HG03066 (cell line): ENCODE results near the gene TERT.

Experiments
- ATAC-seq: cut with Tn5 transposase; IDR thresholded peaks from one replicate; pipeline ENCODE4 v1.9.1; 2021; ENCODE audit warnings: low read depth; ENCODE audit not compliant: unreplicated experiment

TERT gene

DNA sequence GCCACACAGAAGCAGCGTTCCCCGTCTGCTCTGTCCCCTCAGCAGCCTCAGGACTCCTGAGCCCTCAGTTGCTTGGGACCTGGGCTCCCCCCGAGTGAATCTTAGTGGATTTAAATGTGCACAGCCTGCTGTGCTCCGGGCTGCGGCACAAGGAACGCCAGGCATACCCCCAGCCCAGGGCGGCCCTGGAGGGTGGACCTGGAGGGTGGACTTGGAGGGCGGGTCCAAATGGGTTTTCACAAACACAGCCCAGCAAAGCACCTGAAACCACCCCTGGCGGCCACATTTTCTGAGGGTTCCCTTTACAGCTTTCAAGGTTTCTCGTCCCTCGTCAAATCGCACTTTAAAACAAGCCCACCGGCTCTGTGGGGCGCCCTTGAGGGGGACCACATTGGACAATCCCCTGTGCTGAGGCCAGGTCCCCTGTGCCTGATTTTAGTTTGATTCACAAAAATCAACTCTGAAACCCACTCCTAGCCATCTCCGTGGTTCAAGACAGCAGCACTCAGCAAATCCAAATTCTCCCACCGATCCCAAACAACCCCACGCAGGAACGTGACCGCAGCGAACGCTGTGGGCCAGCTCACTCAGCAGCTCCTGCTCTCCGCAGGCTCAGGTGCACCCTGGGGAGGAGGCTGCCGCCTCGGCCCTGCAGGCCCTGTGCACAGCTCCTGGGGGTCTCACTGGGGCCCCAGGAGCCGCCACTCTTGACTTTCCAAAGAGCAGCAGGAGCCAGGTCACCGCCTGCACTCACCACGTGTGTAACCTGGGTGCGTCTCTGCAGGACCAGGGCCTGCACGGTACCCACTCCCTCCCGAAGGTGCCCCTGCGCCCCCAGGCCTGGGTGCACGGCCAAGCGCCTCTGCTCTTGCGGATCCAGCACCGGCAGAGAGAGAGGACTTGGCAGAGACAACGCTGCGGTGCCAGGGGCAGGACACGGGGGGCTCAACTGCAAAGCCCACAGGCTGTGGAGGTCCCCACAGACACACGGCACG is 29.1 kb downstream of the TERT start:
- no peak for ATAC-seq

DNA sequence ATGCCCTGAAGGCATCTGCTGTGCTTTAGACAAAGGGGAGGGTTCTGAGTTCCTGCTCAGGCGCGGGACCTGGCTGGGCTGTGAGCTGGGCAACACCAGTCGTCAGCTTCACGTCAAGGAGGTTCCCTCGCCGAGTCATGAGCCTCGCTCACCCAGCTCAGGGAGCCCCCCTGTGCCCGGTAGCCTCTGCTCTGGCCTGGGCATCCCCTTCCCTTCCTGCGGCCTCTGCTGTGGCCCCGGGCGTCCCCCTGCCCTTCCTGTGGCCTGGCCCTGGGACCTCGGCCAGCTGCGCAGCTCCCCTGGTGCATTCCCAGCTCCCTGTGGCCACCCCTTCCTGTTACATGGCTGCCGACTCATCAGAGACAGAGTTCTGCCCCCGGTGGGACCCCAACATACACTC is 29.8 kb downstream of the TERT start:
- no peak for ATAC-seq

DNA sequence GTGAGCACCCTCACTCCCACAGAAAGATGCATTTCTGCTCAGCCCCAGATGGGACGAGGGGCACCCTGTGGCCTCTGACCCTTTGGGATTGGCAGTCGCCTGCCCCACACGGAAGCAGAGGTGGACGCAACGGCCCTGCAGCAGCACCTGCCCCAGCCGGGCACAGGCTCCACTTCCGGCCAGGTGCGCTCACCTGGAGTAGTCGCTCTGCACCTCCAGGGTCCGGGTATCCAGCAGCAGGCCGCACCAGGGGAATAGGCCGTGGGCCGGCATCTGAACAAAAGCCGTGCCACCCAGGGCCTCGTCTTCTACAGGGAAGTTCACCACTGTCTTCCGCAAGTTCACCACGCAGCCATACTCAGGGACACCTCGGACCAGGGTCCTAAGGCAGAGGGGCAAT is 30.7 kb downstream of the TERT start:
- ATAC-seq = no peak

DNA sequence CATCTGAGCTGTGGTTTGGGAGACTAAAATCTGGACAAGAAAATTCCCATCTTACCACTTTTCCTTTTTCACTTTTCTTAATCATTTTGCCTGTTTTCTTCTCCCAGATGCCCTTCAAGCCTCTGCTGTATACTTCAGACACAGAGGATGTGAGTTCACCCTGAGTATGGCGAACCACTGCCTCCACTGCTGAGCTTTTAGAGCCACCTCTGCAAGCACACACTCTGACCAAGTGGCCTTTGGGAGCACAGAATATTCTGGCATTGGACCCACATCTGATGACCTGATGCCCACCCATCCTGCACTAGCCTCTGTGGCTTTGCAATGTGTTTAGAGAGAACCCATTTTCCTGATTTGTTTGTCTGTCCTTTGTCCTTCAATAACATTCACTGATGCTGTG is 32.5 kb downstream of the TERT start:
- ATAC-seq = no peak

DNA sequence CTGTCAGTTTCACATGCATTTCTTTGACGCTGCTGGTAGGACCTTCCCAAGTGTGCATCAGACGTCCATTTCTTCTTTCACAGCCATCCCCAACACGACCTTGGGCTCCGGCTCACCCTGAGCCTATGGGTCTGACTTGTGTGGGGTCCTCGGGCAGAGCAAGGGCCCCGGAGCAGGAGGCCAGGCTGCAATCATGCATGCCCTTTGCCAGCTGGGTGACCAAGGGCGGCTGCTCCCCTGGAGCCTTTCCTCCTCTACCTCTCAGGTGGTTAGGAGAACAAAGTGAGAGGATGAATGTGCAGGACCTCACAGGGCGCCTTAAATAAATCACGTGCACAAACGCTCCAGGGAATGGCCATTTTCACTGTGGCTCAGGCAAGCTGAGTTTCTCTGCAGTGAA is 33.2 kb downstream of the TERT start:
- ATAC-seq = no peak

DNA sequence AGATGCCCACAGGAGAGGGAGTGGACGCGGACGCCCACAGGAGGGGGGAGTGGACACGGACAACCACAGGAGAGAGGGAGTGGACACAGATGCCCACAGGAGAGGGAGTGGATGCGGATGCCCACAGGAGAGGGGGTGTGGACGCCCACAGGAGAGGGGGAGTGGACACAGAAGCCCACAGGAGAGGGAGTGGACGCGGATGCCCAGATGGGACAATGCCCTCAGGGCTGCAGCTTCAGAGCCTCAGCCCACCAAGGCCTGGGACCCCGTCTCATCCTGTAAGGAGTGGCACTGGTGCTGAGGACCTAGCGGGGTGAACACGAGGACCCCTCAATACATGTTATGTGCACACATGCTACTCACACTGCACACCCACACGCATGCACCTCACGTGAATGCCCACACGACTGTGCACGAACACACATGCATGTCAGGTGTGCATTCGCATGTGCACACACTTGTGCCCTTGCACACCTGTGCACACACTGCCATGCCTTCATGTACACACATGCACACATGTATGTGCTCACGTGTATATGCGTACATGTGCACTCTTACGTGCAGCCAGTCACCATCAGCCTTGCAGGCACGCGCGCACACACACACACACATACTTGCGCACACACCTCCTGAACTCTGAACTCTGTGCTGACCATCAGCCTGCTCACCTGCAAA is 34.9 kb downstream of the TERT start:
- ATAC-seq = no peak

DNA sequence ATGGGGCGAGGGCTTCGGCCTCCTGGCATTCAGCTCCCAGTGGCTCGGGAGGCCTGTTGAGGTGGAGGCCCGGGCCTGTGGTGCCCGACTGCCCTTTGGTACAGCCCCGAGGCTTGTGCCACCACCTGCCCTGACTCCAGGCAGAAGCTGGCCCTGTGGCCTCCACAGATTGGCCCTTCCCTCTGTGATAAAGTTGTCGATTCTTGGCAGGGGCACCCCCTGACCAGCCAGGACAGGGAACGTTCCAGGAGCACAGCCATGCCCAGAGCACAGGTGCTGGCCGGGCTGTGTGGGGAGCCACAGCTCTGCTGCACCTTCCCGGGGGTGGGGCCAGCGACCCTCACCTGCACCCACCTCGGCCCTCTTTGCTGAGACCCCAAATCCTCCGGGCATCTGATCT is 37.0 kb downstream of the TERT start:
- ATAC-seq = no peak

DNA sequence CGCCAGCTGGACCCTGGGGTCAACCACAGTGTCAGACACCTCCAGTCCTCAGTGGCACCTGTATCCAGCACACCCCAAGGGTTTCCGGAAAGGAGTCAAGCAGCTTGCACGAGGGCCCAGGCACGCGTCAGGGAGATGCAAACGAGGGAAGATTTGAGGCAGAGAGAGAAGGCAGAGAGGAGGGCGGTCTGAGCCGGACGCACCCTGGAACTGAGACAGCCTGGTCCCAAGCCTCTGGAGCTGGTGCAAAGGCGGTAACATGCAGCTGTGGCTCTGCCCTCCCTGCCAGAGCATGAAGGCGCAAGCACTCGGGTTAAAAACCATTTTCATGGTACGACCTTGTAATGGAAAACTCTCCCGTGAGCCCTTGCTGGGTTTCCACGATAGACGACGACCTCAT is 37.5 kb downstream of the TERT start:
- no peak for ATAC-seq

DNA sequence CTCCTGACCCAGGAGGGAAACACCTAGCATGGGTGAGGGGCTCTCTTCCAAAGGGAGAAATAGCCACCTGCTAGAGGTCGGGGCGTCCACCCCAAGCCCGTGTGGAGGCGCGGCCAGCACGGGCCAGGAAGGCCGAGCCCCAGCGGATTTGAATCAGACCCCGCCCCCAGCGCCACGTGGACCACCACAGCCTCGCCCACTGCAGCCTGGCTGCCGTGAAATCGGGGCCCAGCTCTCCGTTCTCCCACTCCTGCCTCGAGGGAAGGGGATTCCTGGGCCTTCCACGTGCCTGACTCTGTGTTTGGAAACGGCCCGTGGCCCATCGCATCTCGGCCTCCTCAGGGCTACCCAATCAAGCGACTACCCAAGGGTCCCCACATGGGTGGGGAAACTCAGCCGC is 38.1 kb downstream of the TERT start:
- ATAC-seq = no peak

DNA sequence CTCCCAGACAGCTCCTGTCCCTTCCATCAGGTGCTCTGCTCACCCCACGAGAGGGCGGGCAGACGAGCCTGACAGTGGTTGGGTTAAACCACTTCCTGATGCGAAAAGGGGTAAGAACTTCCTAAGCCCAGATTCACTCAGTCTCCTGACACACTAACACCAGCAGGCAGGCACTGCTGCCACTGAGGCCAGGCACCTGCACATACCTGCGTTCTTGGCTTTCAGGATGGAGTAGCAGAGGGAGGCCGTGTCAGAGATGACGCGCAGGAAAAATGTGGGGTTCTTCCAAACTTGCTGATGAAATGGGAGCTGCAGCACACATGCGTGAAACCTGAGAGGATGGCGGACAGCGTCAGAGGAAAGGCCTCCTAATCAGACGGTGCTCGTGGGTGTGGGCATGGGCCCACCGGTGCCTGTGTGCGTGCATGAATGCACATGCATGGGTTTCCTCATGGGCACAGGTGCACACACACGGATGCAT is 39.7 kb downstream of the TERT start:
- no peak for ATAC-seq

DNA sequence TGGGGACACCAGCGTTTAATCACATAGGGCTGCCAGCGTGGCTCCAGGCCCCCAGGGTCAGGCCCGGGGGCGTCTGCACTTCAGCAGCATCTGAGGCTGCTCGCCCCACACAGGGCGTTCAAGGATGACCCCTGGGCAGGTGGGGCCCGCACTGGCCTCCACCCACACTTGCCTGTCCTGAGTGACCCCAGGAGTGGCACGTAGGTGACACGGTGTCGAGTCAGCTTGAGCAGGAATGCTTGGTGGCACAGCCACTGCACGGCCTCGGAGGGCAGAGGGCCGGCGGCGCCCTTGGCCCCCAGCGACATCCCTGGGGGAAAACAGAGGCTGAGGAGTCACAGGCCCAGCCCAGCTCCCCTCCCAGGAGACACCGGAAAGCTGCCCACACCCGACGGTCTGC is 40.7 kb downstream of the TERT start:
- no peak for ATAC-seq

DNA sequence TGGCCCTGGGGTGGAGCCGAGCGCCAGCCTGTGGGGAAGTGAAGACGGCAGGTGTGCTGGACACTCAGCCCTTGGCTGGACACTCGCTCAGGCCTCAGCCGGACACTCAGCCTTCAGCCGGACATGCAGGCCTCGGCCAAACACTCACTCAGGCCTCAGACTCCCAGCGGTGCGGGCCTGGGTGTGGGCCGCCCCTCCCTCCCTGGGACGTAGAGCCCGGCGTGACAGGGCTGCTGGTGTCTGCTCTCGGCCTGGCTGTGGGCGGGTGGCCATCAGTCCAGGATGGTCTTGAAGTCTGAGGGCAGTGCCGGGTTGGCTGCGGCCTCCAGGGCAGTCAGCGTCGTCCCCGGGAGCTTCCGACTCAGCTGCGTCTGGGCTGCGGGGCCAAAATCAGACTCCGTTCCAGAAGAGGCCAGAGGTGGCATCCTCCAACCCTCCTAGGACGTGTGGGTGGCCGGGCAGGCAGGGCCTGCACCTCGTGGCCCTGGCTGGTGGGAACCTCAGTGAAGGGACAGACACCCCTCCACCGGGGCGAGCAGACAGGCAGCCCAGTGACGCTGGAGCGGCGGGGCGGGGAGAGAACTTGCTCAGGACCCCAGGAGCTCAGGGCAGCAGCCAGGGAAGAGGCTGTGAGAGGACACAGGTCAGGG is 41.3 kb downstream of the TERT start:
- ATAC-seq = no peak

DNA sequence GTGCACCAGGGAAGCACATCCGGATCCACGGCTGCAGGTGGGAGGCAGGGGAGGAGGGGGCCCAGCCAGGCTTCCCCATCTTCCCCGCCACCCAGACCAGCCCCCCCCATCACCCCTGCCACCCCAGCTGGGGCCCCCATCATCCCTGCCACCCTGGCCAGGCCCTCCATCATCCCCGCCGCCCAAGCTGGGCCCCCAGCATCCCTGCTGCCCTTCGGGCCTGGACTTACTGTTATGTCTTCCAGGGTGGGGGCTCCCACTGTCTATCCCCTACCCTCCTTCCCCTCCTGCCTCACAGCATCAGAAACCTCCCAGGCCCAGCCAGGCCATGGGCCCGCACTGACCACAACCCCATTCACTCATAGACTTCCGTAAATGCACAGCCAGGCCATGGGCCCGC is 42.2 kb downstream of the TERT start:
- ATAC-seq = no peak

DNA sequence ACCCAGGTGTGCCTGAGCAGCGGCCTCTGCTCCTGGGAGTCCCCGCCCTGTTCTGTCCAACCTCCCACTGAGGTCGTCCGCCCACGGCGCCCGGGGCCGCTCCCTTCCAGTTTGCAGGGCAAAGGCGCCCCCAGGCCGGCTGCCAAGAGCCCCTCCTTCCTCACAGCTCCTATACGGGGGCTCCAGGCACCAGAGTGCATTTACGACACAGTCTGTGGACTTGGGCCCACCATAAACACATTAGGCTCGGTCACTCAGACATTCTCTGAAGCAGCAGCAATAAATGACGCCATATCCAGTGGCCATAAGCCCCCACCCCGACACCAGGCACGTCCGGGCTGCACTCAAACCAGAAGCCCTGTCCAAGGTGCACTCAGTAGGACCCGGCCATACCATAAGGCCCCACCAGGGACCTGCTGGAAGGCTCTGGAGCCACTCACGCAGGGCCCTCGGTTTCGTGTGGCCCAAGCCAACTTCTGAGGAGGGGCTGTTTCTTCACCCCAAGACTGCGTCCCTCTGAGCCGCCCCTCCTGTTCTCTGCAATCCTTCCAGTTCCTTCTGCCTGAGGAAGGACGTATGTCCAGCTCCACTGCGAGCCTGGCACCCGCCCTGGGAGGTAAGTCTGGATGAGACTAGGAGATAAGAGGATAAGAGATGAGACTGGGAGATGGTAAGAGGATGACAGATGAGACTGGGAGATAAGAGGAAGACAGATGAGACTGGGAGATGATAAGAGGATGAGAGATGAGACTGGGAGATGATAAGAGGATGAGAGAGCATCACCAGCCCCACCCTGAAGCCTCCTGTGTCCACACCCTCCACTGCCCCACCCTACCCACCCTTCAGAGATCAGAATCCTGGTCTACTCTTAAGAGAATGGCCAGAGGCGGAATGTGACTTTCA is 42.9 kb downstream of the TERT start:
- ATAC-seq = no peak

DNA sequence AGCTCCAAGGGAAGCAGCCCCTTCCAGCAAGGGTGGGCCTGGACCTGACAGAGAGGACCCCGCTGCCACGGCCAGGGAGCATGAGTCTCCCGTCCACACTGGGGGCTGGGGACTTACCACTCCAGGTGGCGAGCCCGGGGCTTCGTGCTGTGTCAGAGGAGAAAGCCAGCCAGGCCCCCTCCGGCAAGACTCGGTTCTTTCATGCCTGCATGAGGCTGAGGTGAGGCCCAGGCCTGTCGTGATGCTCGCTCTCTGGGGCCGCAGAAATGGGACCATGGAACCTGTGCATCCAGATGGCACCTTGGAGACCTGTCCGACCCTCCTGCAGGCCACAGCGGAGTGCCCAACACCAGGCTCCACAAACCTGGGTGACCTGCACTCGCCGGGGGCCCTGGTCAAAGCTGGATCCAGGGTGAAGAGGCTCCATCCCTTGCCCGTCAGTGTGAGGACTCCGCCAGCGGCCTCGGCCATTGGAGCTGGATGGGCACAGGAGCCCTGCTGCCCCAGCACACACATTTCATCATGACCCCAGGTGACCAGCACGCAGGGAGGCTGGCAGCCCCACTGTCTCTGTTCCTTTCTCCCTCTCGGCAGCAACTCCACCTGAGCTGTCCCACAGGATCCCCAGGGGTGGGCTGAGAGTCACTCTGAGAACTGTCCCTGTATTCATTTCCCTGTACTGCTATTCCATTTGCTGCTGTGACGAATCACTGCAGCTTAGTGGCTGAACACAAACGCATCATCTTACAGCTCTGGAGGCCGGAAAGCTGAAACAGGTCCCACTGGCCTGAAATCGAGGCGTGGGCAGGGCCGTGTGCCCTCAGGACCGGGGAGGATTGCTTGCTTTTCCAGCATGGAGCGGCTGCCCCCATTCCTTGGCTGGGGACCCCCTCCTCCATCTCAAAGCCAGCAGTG is 45.2 kb downstream of the TERT start:
- ATAC-seq = no peak

DNA sequence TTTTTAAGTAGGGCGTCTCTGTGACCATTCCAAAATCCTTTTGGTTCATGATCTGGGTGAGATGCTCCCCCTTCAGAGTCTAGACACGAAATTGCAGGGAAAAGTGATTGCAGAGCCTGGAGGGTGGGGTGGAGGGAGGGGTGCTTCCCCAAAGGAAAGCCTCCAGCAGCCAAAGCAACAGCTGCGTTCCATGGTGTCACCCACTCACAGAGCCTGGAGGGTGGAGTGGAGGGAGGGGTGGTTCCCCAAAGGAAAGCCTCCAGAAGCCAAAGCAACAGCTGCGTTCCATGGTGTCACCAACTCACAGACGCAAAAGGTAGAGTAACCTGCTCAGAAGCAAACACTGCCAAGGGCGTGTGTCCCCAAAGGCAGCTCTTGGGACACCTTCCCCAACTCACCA is 47.1 kb downstream of the TERT start:
- ATAC-seq = no peak

DNA sequence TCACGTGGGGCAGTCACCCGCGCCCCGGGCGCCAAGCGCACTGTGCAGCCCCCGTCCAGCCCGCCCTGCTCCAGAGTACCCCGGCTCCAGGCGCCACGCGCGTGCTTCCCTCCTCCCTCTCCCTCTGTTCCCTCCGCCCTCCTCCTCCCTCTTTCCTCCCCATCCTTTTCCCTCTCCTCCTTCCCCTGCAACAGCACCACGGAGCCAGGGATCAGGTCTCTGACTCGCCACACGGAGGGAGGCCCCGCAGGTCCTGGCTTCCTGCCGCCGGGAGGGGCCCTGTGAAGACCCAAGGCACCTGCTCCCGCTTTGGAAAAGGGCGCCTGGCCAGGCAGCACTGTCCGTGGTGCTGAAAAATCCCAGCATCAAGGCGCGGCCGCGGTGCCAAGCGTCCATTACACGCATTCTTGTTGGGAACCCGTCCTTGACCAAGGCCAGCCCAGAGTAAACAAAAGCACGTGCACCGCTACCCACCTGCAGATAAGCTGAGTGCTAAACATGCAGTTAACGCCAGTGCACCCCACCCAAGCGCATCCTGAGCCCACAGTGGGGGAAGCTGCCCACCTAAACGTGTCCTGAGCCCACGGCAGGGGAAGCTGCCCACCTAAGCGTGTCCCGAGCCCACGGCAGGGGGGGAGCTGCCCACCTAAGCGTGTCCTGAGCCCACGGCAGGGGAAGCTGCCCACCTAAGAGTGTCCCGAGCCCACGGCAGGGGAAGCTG is 48.0 kb downstream of the TERT start:
- no peak for ATAC-seq

DNA sequence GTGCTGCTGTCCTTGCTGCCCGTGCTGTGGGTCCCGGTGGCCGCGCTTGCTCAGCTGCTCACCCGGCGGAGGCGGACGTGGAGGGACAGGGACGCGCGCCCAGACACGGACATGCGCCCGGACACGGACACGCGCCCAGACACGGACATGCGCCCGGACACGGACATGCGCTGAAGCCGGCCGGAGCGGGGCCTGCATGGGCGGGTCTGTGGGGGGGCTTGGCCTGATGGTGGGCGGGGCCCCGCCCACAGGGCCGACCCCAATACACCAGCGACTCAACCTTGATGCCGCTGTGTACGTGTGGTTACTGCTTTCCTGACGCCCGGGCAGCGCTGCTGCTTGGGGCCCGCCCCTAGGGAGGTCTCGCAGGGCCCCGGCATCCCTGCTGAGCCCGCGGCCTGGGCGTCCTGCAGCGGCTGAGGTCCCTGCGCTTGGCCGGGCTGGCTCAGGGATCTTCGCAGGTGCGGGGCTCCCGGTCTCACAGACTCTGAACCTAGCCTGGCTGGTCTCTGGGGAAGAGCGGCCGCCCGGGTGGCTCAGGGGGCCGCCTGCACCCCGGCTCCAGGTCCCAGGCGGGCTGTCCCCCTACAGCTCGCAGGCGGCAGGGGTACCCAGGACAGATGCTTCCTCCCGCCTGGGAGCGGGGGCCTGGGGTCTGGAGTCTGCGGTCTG is 48.8 kb downstream of the TERT start:
- ATAC-seq = no peak
